Dermis blood vessel endothelial cell (primary cell): ENCODE measurements around the gene PTPRG. TPM values are rescaled to one million over a fixed set of nuclear protein-coding genes. Genes with fewer than 3 reads are reported as not detected.
A peak's percentile ranks its signal among the peaks of the same experiment; 100 is the strongest.

ENCODE experiments used
- DNase-seq: peaks from one replicate; pipeline ENCODE4 v3.0.0; 2010
- total RNA-seq: library from RNA; depleted of rRNA; stranded (reverse); fragments of >200 nt; gene quantifications from 2 replicates; pipeline ENCODE4 v1.2.3, GENCODE V29; 2014

Gene PTPRG
- total RNA-seq, 1 donor from 2014 or later = 26.0 TPM

GRCh38 chr3:61618871-61619270 lies 57.5 kb downstream of the PTPRG start:
- no peak for DNase-seq

GRCh38 chr3:61620073-61620472 lies 58.7 kb downstream of the PTPRG start:
- DNase-seq = no peak

GRCh38 chr3:61624300-61624699 lies 62.9 kb downstream of the PTPRG start:
- DNase-seq = no peak

- no peak for DNase-seq
These were observed 64.1 kb downstream of the PTPRG start for GRCh38 chr3:61625429-61625828.

GRCh38 chr3:61626484-61626883 lies 65.1 kb downstream of the PTPRG start:
- DNase-seq = no peak

- peak; percentile 48 for DNase-seq
These were observed 66.4 kb downstream of the PTPRG start for GRCh38 chr3:61627768-61628185.

- no peak for DNase-seq
These were observed 67.3 kb downstream of the PTPRG start for GRCh38 chr3:61628636-61629035.

GRCh38 chr3:61629442-61629841 lies 68.1 kb downstream of the PTPRG start:
- no peak for DNase-seq

- no peak for DNase-seq
These were observed 69.9 kb downstream of the PTPRG start for GRCh38 chr3:61631108-61631769.

- DNase-seq = no peak
These were observed 71.3 kb downstream of the PTPRG start for GRCh38 chr3:61632568-61633175.

GRCh38 chr3:61634678-61635077 lies 73.3 kb downstream of the PTPRG start:
- DNase-seq = no peak

- DNase-seq = no peak
These were observed 76.0 kb downstream of the PTPRG start for GRCh38 chr3:61637088-61638051.

- DNase-seq = no peak
These were observed 77.4 kb downstream of the PTPRG start for GRCh38 chr3:61638741-61639140.

GRCh38 chr3:61639991-61640390 lies 78.6 kb downstream of the PTPRG start:
- no peak for DNase-seq

- DNase-seq = no peak
These were observed 83.8 kb downstream of the PTPRG start for GRCh38 chr3:61645148-61645547.

GRCh38 chr3:61646360-61646759 lies 85.0 kb downstream of the PTPRG start:
- DNase-seq = no peak

- peak; percentile 87 for DNase-seq
These were observed 85.6 kb downstream of the PTPRG start for GRCh38 chr3:61646851-61647525.

- no peak for DNase-seq
These were observed 87.1 kb downstream of the PTPRG start for GRCh38 chr3:61648481-61648880.

GRCh38 chr3:61649381-61650170 lies 88.2 kb downstream of the PTPRG start:
- no peak for DNase-seq

GRCh38 chr3:61650276-61650675 lies 88.9 kb downstream of the PTPRG start:
- peak; percentile 27 for DNase-seq

- DNase-seq = no peak
These were observed 89.5 kb downstream of the PTPRG start for GRCh38 chr3:61650719-61651410.
